HepG2 (cell line): Measurements from ENCODE around the gene ELL. TPM values are rescaled to one million over a fixed set of nuclear protein-coding genes. Genes with fewer than 3 reads are reported as not detected.

Experiments used
- ATAC-seq: fragments of 200-7000 bp; cut with Tn5 transposase; 3 replicates; pipeline ENCODE4 v1.9.1; 2020; ENCODE audit warnings: mild to moderate bottlenecking, moderate library complexity
- BruUV-seq: library from RNA; stranded (reverse); fragments of 400-500 nt; replicated peaks from 2 replicates; lab custom pipeline; 2021; lab: Mats Ljungman, UMichigan
- CTCF ChIA-PET: fragments of 300-600 bp; formaldehyde crosslinking; extraction: SDS; loops from one replicate; lab custom pipeline; 2021; ENCODE audit warnings: low total read pairs, inconsistent platforms, low intra/inter-chr PET ratio; lab: Yijun Ruan, JAX
- POLR2A ChIA-PET: fragments of 350-600 bp; sonication (Branson Sonifier 250); formaldehyde crosslinking; loops from one replicate; lab custom pipeline; 2020; ENCODE audit warnings: antibody characterized with exemption, inconsistent platforms; lab: Yijun Ruan, JAX
- DNase-seq: peaks from one replicate; pipeline ENCODE4 v3.0.0-alpha.2; 2015; ENCODE audit warnings: low spot score
- FAIRE-seq: peaks from 3 replicates; lab custom pipeline; 2011; peaks lifted over from hg19 to GRCh38; lab: Jason Lieb, UNC
- H2AFZ ChIP-seq: one replicate; pipeline ENCODE4 v1.6.1; 2011; ENCODE audit warnings: low read length, inconsistent platforms
- H3K27ac ChIP-seq: fragments of 300-600 bp; 3 replicates; pipeline ENCODE4 v1.8.0; 2011; ENCODE audit warnings: mixed run types, mild to moderate bottlenecking, mixed read lengths, low read length, inconsistent platforms; ENCODE audit not compliant: insufficient read depth; ENCODE audit errors: extremely low read length
- H3K27me3 ChIP-seq, 2 experiments: fragments of 200-600 bp in 1 of 2; 2 replicates in 1 of 2; 3 replicates in 1 of 2; pipeline versions ENCODE4 v1.6.0 to v1.8.0; 2011; ENCODE audit warnings: low read length in 2 of 2, mild to moderate bottlenecking in 2 of 2, moderate library complexity in 2 of 2, inconsistent platforms in 1 of 2; ENCODE audit not compliant: insufficient read depth in 2 of 2, control insufficient read depth in 1 of 2
- H3K36me3 ChIP-seq, 2 experiments: fragments of 200-600 bp in 1 of 2; replicated peaks in 1 of 2; 2 replicates in 1 of 2; 3 replicates in 1 of 2; pipeline versions ENCODE4 v1.5.1 to v1.8.0; 2011; ENCODE audit warnings: low read length in 2 of 2, inconsistent platforms in 1 of 2; ENCODE audit not compliant: insufficient read depth in 2 of 2, control insufficient read depth in 1 of 2
- H3K4me1 ChIP-seq: 2 replicates; pipeline ENCODE4 v1.5.1; 2012; ENCODE audit warnings: low read length, inconsistent platforms; ENCODE audit not compliant: insufficient read depth
- H3K4me2 ChIP-seq: 2 replicates; pipeline ENCODE4 v1.6.0; 2011; ENCODE audit warnings: low read depth, low read length, inconsistent platforms
- H3K4me3 ChIP-seq, 3 experiments: fragments of 200-600 bp in 1 of 3; sonication (generic), shearing (Covaris generic) in 1 of 3; replicated peaks in 1 of 3; 2 replicates each; pipeline ENCODE4 v1.5.1; 2011 to 2016; ENCODE audit warnings: low read length in 3 of 3, inconsistent platforms in 2 of 3, low read depth in 2 of 3, mild to moderate bottlenecking in 2 of 3, control low read depth in 1 of 3, mixed read lengths in 1 of 3; ENCODE audit not compliant: insufficient read depth in 1 of 3
- H3K79me2 ChIP-seq: one replicate; pipeline ENCODE4 v1.6.1; 2011; ENCODE audit warnings: low read length, inconsistent platforms; ENCODE audit not compliant: insufficient read depth
- H3K9ac ChIP-seq: 2 replicates; pipeline ENCODE4 v1.6.0; 2011; ENCODE audit warnings: mild to moderate bottlenecking, low read depth, low read length, inconsistent platforms; ENCODE audit not compliant: insufficient read depth
- H3K9me3 ChIP-seq: 2 replicates; pipeline ENCODE4 v1.5.1; 2012; ENCODE audit warnings: mild to moderate bottlenecking, low read length
- H4K20me1 ChIP-seq: 2 replicates; pipeline ENCODE4 v1.6.0; 2011; ENCODE audit warnings: inconsistent platforms, mild to moderate bottlenecking, low read length, moderate library complexity; ENCODE audit not compliant: insufficient read depth
- BRF2 ChIP-seq: sonication (generic); formaldehyde crosslinking; IDR thresholded peaks from 2 replicates; pipeline ENCODE4 v1.8.1; 2022; ENCODE audit warnings: mild to moderate bottlenecking, missing genetic modification reagents
- FLYWCH1 ChIP-seq: sonication (generic); formaldehyde crosslinking; IDR thresholded peaks from 2 replicates; pipeline ENCODE4 v1.8.1; 2023; ENCODE audit warnings: mild to moderate bottlenecking, missing genetic modification reagents
- NAIF1 ChIP-seq: sonication (generic); formaldehyde crosslinking; IDR thresholded peaks from 2 replicates; pipeline ENCODE4 v1.5.0; 2020; ENCODE audit warnings: mild to moderate bottlenecking, missing genetic modification reagents, borderline replicate concordance
- SMC3 ChIP-seq: IDR thresholded peaks from 2 replicates; pipeline ENCODE4 v1.6.1; 2011; ENCODE audit warnings: low read length, improper control_type of control experiment
- SNAPC5 ChIP-seq: sonication (generic); formaldehyde crosslinking; IDR thresholded peaks from 2 replicates; pipeline ENCODE4 v1.8.1; 2023; ENCODE audit warnings: mild to moderate bottlenecking, missing genetic modification reagents, borderline replicate concordance
- ZBTB21 ChIP-seq: sonication (generic); formaldehyde crosslinking; IDR thresholded peaks from 2 replicates; pipeline ENCODE4 v1.4.0; 2020; ENCODE audit warnings: missing genetic modification reagents
- ZNF468 ChIP-seq: sonication (generic); formaldehyde crosslinking; IDR thresholded peaks from 2 replicates; pipeline ENCODE4 v1.8.0; 2022; ENCODE audit warnings: mild to moderate bottlenecking, moderate library complexity, missing genetic modification reagents
- ZNF569 ChIP-seq: sonication (generic); formaldehyde crosslinking; IDR thresholded peaks from 2 replicates; pipeline ENCODE4 v1.5.0; 2020; ENCODE audit warnings: mild to moderate bottlenecking, missing genetic modification reagents, moderate library complexity, borderline replicate concordance
- ZNF576 ChIP-seq: sonication (generic); formaldehyde crosslinking; IDR thresholded peaks from 2 replicates; pipeline ENCODE4 v1.4.0; 2020; ENCODE audit warnings: mild to moderate bottlenecking, missing genetic modification reagents
- ZNF607 ChIP-seq: sonication (generic); formaldehyde crosslinking; IDR thresholded peaks from 2 replicates; pipeline ENCODE4 v1.5.1; 2020; ENCODE audit warnings: missing genetic modification reagents, mild to moderate bottlenecking, borderline replicate concordance
- ZNF670 ChIP-seq: sonication (generic); formaldehyde crosslinking; IDR thresholded peaks from 2 replicates; pipeline ENCODE4 v1.8.0; 2022; ENCODE audit warnings: mild to moderate bottlenecking, missing genetic modification reagents, borderline replicate concordance
- WGBS: methylation state at CpG from one replicate; pipeline ENCODE4 v1.1.6; 2017; ENCODE audit warnings: low lambda C conversion rate; 5-methylcytosine and 5-hydroxymethylcytosine counted together
- in situ Hi-C: cut with HindIII; loops from 2 replicates; pipeline ENCODE4 v1.10.0; 2017; ENCODE audit warnings: low pct_unique_long_range_greater_than_20kb; ENCODE audit not compliant: extremely low pct_ligation_motif_present
- intact Hi-C: fragments of 100-400 bp; cut with micrococcal nuclease; formaldehyde crosslinking; loops from one replicate; pipeline ENCODE4 v1.10.0; 2022; ENCODE audit not compliant: unreplicated experiment
- polyA plus RNA-seq, 8 experiments: library from polyadenylated mRNA; depleted of rRNA in 3 of 8; stranded (reverse) in 7 of 8; unstranded in 1 of 8; fragments of >200 nt; fragmentation: Illumina TruSeq in 4 of 8; extraction: Trizol in 4 of 8; gene quantifications; 2 replicates each; pipeline versions ENCODE4 v1.2.1 to v1.2.3, GENCODE V29; 2011 to 2016; ENCODE audit warnings: low read depth in 4 of 8, missing spikeins in 1 of 8, mixed read lengths in 1 of 8; ENCODE audit not compliant: insufficient read depth in 1 of 8
- total RNA-seq, 5 experiments: library from RNA; depleted of rRNA; stranded (reverse); fragments of >200 nt; fragmentation: Illumina TruSeq; extraction: Trizol; gene quantifications; 2 replicates each; pipeline ENCODE4 v1.2.3, GENCODE V29; 2016; ENCODE audit warnings: low read depth in 1 of 5

ELL gene
- total and polyA plus RNA-seq, 2 of the 13 experiments (the other 11 are each of a cell fraction or from before 2014, with no cell fraction given), result 3.7 to 5.4 TPM

GRCh38 chr19:18456974-18457373 is 64.9 kb downstream of the ELL start:
- no peak overlapping the region for H2AFZ ChIP-seq
- no peaks in the 10 kb centered on the region for H3K27me3 ChIP-seq
- ATAC-seq, result no peak
- CTCF ChIA-PET, result no interaction called here
- no peaks in the 10 kb centered on the region for H3K79me2 ChIP-seq
- no peak overlapping the region for H3K27ac ChIP-seq
- TF ChIP-seq ZNF576 (CRISPR knock-in tag), result no peak
- no peak for TF ChIP-seq SNAPC5
- no peak for TF ChIP-seq BRF2 (CRISPR knock-in tag)
- no peak for TF ChIP-seq NAIF1
- no peak for TF ChIP-seq ZNF569 (CRISPR knock-in tag)
- TF ChIP-seq FLYWCH1, result no peak
- TF ChIP-seq ZNF468 (CRISPR knock-in tag), result no peak
- no peak for TF ChIP-seq ZNF607 (CRISPR knock-in tag)
- TF ChIP-seq ZNF670 (CRISPR knock-in tag), result no peak
- TF ChIP-seq SMC3, result no peak
- no peak for TF ChIP-seq ZBTB21 (CRISPR knock-in tag)
- TF ChIP-seq, all 625 proteins: peak for 0
- no TSS peak for BruUV-seq
- WGBS, result 100% methylated on average over 3 of the region's 9 CpGs
- Histone ChIP-seq H3K4me3 (no peak overlapping the region), H3K9ac (no peak overlapping the region), H3K4me2 (no peak overlapping the region), H4K20me1 (no peaks in the 10 kb centered on the region), H3K36me3 (peaks cover 27 to 54% of the 10 kb centered on the region in 2 experiments), H3K9me3 (no peaks in the 10 kb centered on the region), H3K4me1 (no peaks in the 10 kb centered on the region)
- FAIRE-seq (no peak), DNase-seq (no peak)
- intact Hi-C loops, result no loop called here
- in situ Hi-C loops, result no loop called here
- POLR2A ChIA-PET, result no interaction called here
